GM18951 (cell line): Measurements from ENCODE around the gene CERS6.

Experiments used
- POLR2A ChIP-seq: IDR thresholded peaks from 4 replicates; pipeline ENCODE4 v1.6.1; 2011; ENCODE audit warnings: mild to moderate bottlenecking; ENCODE audit not compliant: insufficient read length, insufficient read depth; ENCODE audit errors: extremely low read depth
- in situ Hi-C: fragments of 300-500 bp; cut with MboI; formaldehyde crosslinking; loops from one replicate; pipeline ENCODE4 v1.12.0; 2022; ENCODE audit warnings: low sequenced_read_pairs, mixed read lengths, inconsistent platforms; ENCODE audit not compliant: unreplicated experiment

CERS6 gene

DNA sequence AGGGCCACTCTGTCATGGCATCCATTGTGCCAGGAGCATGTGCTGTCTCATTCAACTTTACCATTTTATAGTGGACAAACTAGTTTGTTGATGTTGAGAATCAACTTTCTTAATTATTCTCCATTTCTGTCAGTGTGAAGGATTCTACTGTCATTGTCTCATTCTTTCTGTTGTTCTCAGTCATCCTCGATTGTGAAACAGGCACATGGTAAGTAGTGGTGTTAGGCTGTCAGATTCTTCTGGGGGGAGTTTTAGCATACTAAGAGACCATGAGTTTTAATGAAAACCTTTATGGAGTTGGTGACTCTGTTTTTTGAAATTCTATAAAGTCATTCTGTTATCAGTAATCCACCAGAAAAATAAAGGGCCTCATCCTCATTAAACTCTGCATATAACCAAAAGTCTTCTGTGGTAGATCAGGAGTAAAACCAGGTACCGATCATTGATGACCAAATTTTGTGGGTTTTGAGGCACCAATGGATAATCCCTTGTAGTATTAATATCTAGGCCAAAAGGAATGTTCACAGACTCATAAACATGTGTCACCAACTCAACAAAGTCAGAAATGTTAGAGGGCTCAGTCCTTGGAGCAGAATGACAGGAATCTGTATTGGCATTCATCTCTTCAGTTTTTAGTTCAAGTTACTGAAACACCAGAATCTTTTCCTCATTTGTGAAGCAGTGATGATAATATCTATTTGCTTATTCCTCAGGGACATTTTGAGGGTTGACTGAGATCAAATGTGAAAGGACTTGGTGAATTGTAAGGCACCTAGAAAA is 73.2 kb downstream of the CERS6 start:
- in situ Hi-C loops: no loop called here
- TF ChIP-seq POLR2A: no peak

GRCh38 chr2:168529900-168530561 is 74.0 kb downstream of the CERS6 start:
- in situ Hi-C loops: no loop called here
- TF ChIP-seq POLR2A: no peak

GRCh38 chr2:168530982-168531622 is 75.0 kb downstream of the CERS6 start:
- TF ChIP-seq POLR2A: no peak

DNA sequence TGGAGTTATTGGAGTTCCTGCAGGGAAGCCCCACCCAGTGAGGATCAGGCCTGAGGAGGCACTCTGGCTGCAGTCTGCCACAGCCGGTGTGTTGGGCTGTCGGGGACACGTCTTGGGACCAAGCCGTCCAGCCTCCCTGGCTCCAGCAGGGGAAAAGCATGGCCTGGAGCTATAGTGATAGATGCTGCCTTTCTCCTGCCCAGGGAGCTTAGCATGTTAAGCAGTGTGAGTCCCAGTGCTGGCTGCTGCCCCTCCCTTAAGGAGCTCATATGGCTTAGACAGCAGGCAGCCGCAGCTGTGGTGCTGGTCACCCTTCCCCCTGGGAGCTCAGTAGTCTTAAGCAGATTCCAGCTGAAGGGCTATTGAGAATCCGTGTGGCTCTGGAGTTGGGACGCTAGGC is 78.9 kb downstream of the CERS6 start:
- in situ Hi-C loops: no loop called here
- TF ChIP-seq POLR2A: no peak

More at GRCh38 chr2:168530982-168531622, 75.0 kb downstream of the CERS6 start:
- in situ Hi-C loops: no loop called here

DNA sequence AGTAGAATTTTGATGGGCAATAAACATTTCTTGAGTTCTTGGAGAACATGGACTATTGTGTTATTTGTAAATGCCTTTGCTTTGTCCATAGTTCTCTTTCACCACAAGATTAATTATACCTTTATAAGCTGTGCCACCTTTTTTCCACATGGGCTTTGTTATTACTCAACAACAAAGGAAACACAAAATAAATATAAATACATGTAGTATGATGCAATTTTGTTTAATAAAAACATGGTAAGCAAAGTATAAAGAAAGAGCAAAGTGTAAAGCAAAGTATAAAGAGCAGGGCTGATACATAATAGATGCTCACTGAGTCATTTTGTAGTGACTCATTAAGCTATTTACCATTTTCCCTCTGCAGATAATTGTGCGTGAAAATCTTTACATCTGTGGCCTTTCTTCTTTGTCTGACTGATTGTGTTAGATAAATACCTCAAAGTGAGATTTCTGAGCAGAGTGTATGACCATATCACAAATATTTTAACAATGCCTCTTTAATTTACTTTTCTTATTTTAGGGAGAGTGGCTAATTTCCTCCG is 80.9 kb downstream of the CERS6 start:
- in situ Hi-C loops: no loop called here
- TF ChIP-seq POLR2A: no peak

- in situ Hi-C loops: no loop called here
- no peak for TF ChIP-seq POLR2A
Measured at GRCh38 chr2:168538133-168538532, 82.1 kb downstream of the CERS6 start.

- in situ Hi-C loops: no loop called here
- TF ChIP-seq POLR2A: no peak
Measured at GRCh38 chr2:168538534-168538933, 82.5 kb downstream of the CERS6 start.

GRCh38 chr2:168539945-168540344 is 83.9 kb downstream of the CERS6 start:
- in situ Hi-C loops: no loop called here
- no peak for TF ChIP-seq POLR2A

DNA sequence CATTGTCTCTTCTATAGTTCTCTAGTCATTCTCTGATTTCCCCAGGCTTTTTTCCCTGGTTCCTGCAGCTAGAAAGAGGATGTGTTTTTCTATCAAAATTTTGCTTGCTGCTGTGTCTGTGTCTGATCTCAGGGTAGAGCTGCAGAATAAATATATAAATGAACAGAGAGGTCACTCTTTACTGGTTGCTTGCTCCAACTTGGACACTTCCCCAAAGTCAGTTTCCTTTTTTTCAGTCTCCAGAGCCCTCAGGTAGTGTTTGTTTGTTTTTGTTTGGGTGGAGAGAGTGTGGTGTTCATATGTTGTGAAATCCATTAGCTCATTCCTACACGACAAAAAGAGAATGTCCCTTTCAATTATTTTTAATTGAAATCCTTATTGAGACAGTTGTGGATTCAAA is 85.8 kb downstream of the CERS6 start:
- no peak for TF ChIP-seq POLR2A
- in situ Hi-C loops: no loop called here

DNA sequence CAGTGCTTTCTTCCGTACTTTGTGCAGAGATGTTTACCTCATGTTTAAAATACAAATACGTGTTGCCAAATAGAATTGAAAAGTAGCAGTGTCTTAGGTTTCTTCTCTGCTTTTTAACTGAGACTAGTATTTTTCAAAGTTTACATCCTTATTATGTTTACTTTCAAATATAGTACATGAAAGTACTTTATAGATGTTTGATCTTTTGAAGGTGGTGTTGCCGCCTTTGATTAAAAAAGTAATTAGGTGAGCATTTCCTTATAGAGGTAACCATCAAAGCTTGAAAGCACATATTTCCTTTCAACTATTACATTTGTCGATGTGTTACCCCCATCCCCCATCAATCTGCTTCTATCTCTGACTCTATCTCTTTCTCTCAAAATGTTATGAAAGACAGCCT is 87.0 kb downstream of the CERS6 start:
- in situ Hi-C loops: no loop called here
- no peak for TF ChIP-seq POLR2A

DNA sequence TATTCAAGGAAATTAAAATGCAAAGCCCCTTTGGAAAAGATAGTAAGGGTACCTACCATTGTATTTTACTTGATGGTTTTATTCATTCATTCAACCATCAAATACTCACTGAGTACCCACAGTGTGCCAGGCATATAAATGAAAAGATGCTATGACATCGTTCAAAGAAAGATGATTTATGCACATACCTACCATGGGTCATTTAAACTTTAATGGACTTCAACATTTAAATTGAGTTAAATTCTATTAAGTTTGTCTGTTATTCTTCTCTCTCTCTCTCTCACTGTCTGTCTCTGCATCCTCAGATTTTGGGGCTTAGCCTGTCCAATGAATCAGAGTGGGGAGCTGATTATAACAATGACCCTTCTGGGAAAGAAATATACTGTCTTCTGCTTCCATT is 87.9 kb downstream of the CERS6 start:
- TF ChIP-seq POLR2A: no peak
- in situ Hi-C loops: no loop called here

GRCh38 chr2:168545439-168546082 is 89.5 kb downstream of the CERS6 start:
- TF ChIP-seq POLR2A: no peak
- in situ Hi-C loops: no loop called here

- in situ Hi-C loops: no loop called here
- no peak for TF ChIP-seq POLR2A
Measured at GRCh38 chr2:168550670-168551069, 94.6 kb downstream of the CERS6 start.
